ENCODE data around the gene OR52A1. TPM values are rescaled to one million over a fixed set of nuclear protein-coding genes. Genes with fewer than 3 reads are reported as not detected.
"Not testable (repeated sequence)": the region's sequence is repeated elsewhere in the genome, so short reads cannot be mapped to it uniquely, and the experiment has no call there.

Gene OR52A1
- total and polyA plus RNA-seq, 2 donors (not counting 1 experiment from before 2014, with no cell fraction given): not detected

GRCh38 chr11:5151713-5152153, 2.8 kb downstream of the OR52A1 start:
- H3K9ac ChIP-seq (ENCODE audit: insufficient read depth, low read length): no peak overlapping the region
- no peak overlapping the region for H3K4me3 ChIP-seq (replicated peaks in 1 of 4; ENCODE audit: control extremely low read depth in 1 of 4, insufficient read depth in 1 of 4, low read depth in 3 of 4, low read length in 4 of 4)
- no peaks in the 10 kb centered on the region for H3K4me1 ChIP-seq (ENCODE audit: control insufficient read depth, extremely low read depth, insufficient read depth, low read length)
- no peaks in the 10 kb centered on the region for H3K27me3 ChIP-seq (ENCODE audit: control insufficient read depth, insufficient read depth, low read length)
- no peak overlapping the region for H2AFZ ChIP-seq (ENCODE audit: low read length)
- H3K4me2 ChIP-seq (ENCODE audit: extremely low read depth, insufficient read depth, low read length): no peak overlapping the region
- no peaks in the 10 kb centered on the region for H3K9me3 ChIP-seq (ENCODE audit: control insufficient read depth, insufficient read depth, low read depth, low read length)
- TF ChIP-seq CTCF (conservative IDR thresholded peaks at IDR 0.05 in 1 of 2, IDR thresholded peaks at IDR 0.05 in 1 of 2; ENCODE audit: low read depth in 1 of 2, low read length in 2 of 2) (no peak), EZH2 (IDR thresholded peaks at IDR 0.05; ENCODE audit: low read length, missing control alignments) (no peak)
- H4K20me1 ChIP-seq (ENCODE audit: control insufficient read depth, extremely low read depth, insufficient read depth, low read length): no peaks in the 10 kb centered on the region
- no peak for DNase-seq (ENCODE audit: low read depth in 2 of 2)
- H3K27ac ChIP-seq (ENCODE audit: insufficient read depth, low read length): no peak overlapping the region
- no peaks in the 10 kb centered on the region for H3K36me3 ChIP-seq (ENCODE audit: control insufficient read depth, insufficient read depth, low read length)
- H3K79me2 ChIP-seq (ENCODE audit: control insufficient read depth, insufficient read depth, low read length): no peaks in the 10 kb centered on the region

GRCh38 chr11:5144206-5144605, 10.4 kb downstream of the OR52A1 start:
- H2AFZ ChIP-seq (ENCODE audit: low read length); DNase-seq (ENCODE audit: low read depth in 2 of 2); H4K20me1 ChIP-seq (ENCODE audit: control insufficient read depth, extremely low read depth, insufficient read depth, low read length); H3K27me3 ChIP-seq (ENCODE audit: control insufficient read depth, insufficient read depth, low read length); H3K4me1 ChIP-seq (ENCODE audit: control insufficient read depth, extremely low read depth, insufficient read depth, low read length); H3K27ac ChIP-seq (ENCODE audit: insufficient read depth, low read length); H3K9me3 ChIP-seq (ENCODE audit: control insufficient read depth, insufficient read depth, low read depth, low read length); H3K9ac ChIP-seq (ENCODE audit: insufficient read depth, low read length); H3K79me2 ChIP-seq (ENCODE audit: control insufficient read depth, insufficient read depth, low read length); H3K4me3 ChIP-seq (replicated peaks in 1 of 4; ENCODE audit: control extremely low read depth in 1 of 4, insufficient read depth in 1 of 4, low read depth in 3 of 4, low read length in 4 of 4); H3K36me3 ChIP-seq (ENCODE audit: control insufficient read depth, insufficient read depth, low read length); H3K4me2 ChIP-seq (ENCODE audit: extremely low read depth, insufficient read depth, low read length): not testable (repeated sequence)

- Histone ChIP-seq H3K4me1 (ENCODE audit: control insufficient read depth, extremely low read depth, insufficient read depth, low read length) (no peaks in the 10 kb centered on the region), H3K27me3 (ENCODE audit: control insufficient read depth, insufficient read depth, low read length) (no peaks in the 10 kb centered on the region), H3K36me3 (ENCODE audit: control insufficient read depth, insufficient read depth, low read length) (no peaks in the 10 kb centered on the region), H3K9ac (ENCODE audit: insufficient read depth, low read length) (no peak within 1 kb of the TSS), H3K79me2 (ENCODE audit: control insufficient read depth, insufficient read depth, low read length) (no peaks in the 10 kb centered on the region), H3K27ac (ENCODE audit: insufficient read depth, low read length) (no peak within 1 kb of the TSS), H3K4me3 (replicated peaks in 1 of 4; ENCODE audit: control extremely low read depth in 1 of 4, insufficient read depth in 1 of 4, low read depth in 3 of 4, low read length in 4 of 4) (no peak within 1 kb of the TSS), H3K9me3 (ENCODE audit: control insufficient read depth, insufficient read depth, low read depth, low read length) (no peaks in the 10 kb centered on the region), H2AFZ (ENCODE audit: low read length) (no peak within 1 kb of the TSS), H3K4me2 (ENCODE audit: extremely low read depth, insufficient read depth, low read length) (no peak within 1 kb of the TSS), H4K20me1 (ENCODE audit: control insufficient read depth, extremely low read depth, insufficient read depth, low read length) (no peaks in the 10 kb centered on the region)
- DNase-seq (ENCODE audit: low read depth in 2 of 2): no peak
- TF ChIP-seq CTCF (conservative IDR thresholded peaks at IDR 0.05 in 1 of 2, IDR thresholded peaks at IDR 0.05 in 1 of 2; ENCODE audit: low read depth in 1 of 2, low read length in 2 of 2) (no peak), EZH2 (IDR thresholded peaks at IDR 0.05; ENCODE audit: low read length, missing control alignments) (no peak)
Measured at GRCh38 chr11:5137996-5138395, 16.6 kb downstream of the OR52A1 start, which contains the start of gene OR52A5. OR52A5 (minus strand) TSS chr11:5138356; CDS start chr11:5132642, 5,714 bp downstream.
